Stimulated activated CD8-positive, alpha-beta memory T cell treated with anti-CD3 and anti-CD28 coated beads, Interleukin-15, amount 100 ng/mL, for 4 hours (primary cell): ENCODE results near the gene VPS13C.

Source experiments
- DNase-seq, 2 donors: peaks; one replicate each; pipeline ENCODE4 v3.0.0-alpha.2; 2020; ENCODE audit warnings: low read depth in 2 of 2

The VPS13C gene

GRCh38 chr15:62060113-62060895 lies at the start of gene VPS13C:
TSS of gene VPS13C (minus strand) at chr15:62060447. CDS start at chr15:62060374, 73 bp downstream.
- peak; percentile 82 to 90 for DNase-seq

- DNase-seq = no peak
Observed at GRCh38 chr15:62109437-62109836, 49.2 kb upstream of the VPS13C start.

- DNase-seq = no peak
Observed at GRCh38 chr15:62108411-62108810, 48.2 kb upstream of the VPS13C start.

GRCh38 chr15:62107571-62108121 lies 47.4 kb upstream of the VPS13C start:
- no peak for DNase-seq

- no peak for DNase-seq
Observed at GRCh38 chr15:62106096-62106495, 45.8 kb upstream of the VPS13C start.

- DNase-seq = no peak
Observed at GRCh38 chr15:62105266-62105665, 45.0 kb upstream of the VPS13C start.

- DNase-seq = no peak
Observed at GRCh38 chr15:62104846-62105245, 44.6 kb upstream of the VPS13C start.

- no peak for DNase-seq
Observed at GRCh38 chr15:62104401-62104800, 44.2 kb upstream of the VPS13C start.

- no peak for DNase-seq
Observed at GRCh38 chr15:62103431-62103830, 43.2 kb upstream of the VPS13C start.

- no peak for DNase-seq
Observed at GRCh38 chr15:62099094-62099601, 38.9 kb upstream of the VPS13C start.

- DNase-seq = no peak
Observed at GRCh38 chr15:62094388-62094787, 34.1 kb upstream of the VPS13C start.

GRCh38 chr15:62093809-62094208 lies 33.6 kb upstream of the VPS13C start:
- DNase-seq = no peak

GRCh38 chr15:62090988-62091387 lies 30.7 kb upstream of the VPS13C start:
- no peak for DNase-seq

GRCh38 chr15:62089616-62090015 lies 29.4 kb upstream of the VPS13C start:
- DNase-seq = no peak

- DNase-seq = no peak
Observed at GRCh38 chr15:62088353-62088693, 28.1 kb upstream of the VPS13C start.

GRCh38 chr15:62087671-62088352 lies 27.6 kb upstream of the VPS13C start:
- DNase-seq = no peak

- DNase-seq = no peak
Observed at GRCh38 chr15:62085740-62086139, 25.5 kb upstream of the VPS13C start.

GRCh38 chr15:62083194-62084154 lies 23.2 kb upstream of the VPS13C start:
- DNase-seq = no peak

- DNase-seq = no peak
Observed at GRCh38 chr15:62079594-62079993, 19.3 kb upstream of the VPS13C start.

- DNase-seq = no peak
Observed at GRCh38 chr15:62075595-62076277, 15.5 kb upstream of the VPS13C start.

- DNase-seq = no peak
Observed at GRCh38 chr15:62071711-62072308, 11.6 kb upstream of the VPS13C start.
